ENCODE measurements around the gene BBS1.

The BBS1 gene

GRCh38 chr11:66555416-66555815 is 45.0 kb downstream of the BBS1 start:
- DNase-seq = no peak

GRCh38 chr11:66556086-66556485 is 45.7 kb downstream of the BBS1 start:
- no peak for DNase-seq

GRCh38 chr11:66557733-66558326 is 47.4 kb downstream of the BBS1 start:
- no peak for DNase-seq

- peak in 4 of 6 experiments; percentile 8 to 35 (median 20) for DNase-seq
Measured at GRCh38 chr11:66559142-66559865, 48.9 kb downstream of the BBS1 start.

GRCh38 chr11:66559866-66560676 is 49.6 kb downstream of the BBS1 start:
- no peak for DNase-seq

GRCh38 chr11:66561178-66561974 is 50.9 kb downstream of the BBS1 start:
- DNase-seq = no peak

- no peak for DNase-seq
Measured at GRCh38 chr11:66561975-66562248, 51.5 kb downstream of the BBS1 start.

- no peak for DNase-seq
Measured at GRCh38 chr11:66562275-66562674, 51.8 kb downstream of the BBS1 start.

GRCh38 chr11:66562907-66563583 is 52.6 kb downstream of the BBS1 start:
- no peak for DNase-seq

GRCh38 chr11:66563832-66564231 is 53.4 kb downstream of the BBS1 start:
- DNase-seq = no peak

- no peak for DNase-seq
Measured at GRCh38 chr11:66564538-66564937, 54.1 kb downstream of the BBS1 start.

GRCh38 chr11:66564984-66565383 is 54.5 kb downstream of the BBS1 start:
- no peak for DNase-seq

GRCh38 chr11:66566221-66566620 is 55.8 kb downstream of the BBS1 start:
- no peak for DNase-seq

- DNase-seq = no peak
Measured at GRCh38 chr11:66567787-66568123, 57.3 kb downstream of the BBS1 start.

GRCh38 chr11:66568124-66568916 is 57.9 kb downstream of the BBS1 start, which contains the start of gene CTSF:
Gene CTSF (minus strand): TSS chr11:66568606. CDS start chr11:66568486, 120 bp downstream.
- peak; percentile 40 to 77 (median 56) for DNase-seq

- no peak for DNase-seq
Measured at GRCh38 chr11:66569076-66569475, 58.6 kb downstream of the BBS1 start.

GRCh38 chr11:66570079-66570849 is 59.8 kb downstream of the BBS1 start:
- no peak for DNase-seq

GRCh38 chr11:66570850-66571180 is 60.4 kb downstream of the BBS1 start:
- DNase-seq = no peak

- peak; percentile 24 to 76 (median 72) for DNase-seq
Measured at GRCh38 chr11:66579017-66579606, 68.7 kb downstream of the BBS1 start.

GRCh38 chr11:66580803-66581202 is 70.4 kb downstream of the BBS1 start:
- DNase-seq = no peak

- DNase-seq = no peak
Measured at GRCh38 chr11:66581261-66581660, 70.8 kb downstream of the BBS1 start.

All from stimulated activated naive CD4-positive, alpha-beta T cell (primary cell).